ENCODE results near the gene PRDM4.

GRCh38 chr12:107760207-107760808 is 629 bp downstream of the PRDM4 start:
- TF ChIP-seq POLR2A (IDR thresholded peaks at IDR 0.05) = no peak
- TF ChIP-seq POLR2AphosphoS5 (IDR thresholded peaks at IDR 0.05) = no peak
- no peak for TF ChIP-seq CTCF (IDR thresholded peaks at IDR 0.05)
